Body of pancreas (tissue), 4 donors: ENCODE measurements around the gene APAF1.

Experiments used
- CTCF ChIP-seq, 7 experiments: fragments of 450-650 bp in 4 of 7; fragments of 200-600 bp in 3 of 7; sonication (generic) in 3 of 7; IDR thresholded peaks; one replicate each; pipeline ENCODE4 v1.5.1; 2016 to 2019; ENCODE audit warnings: antibody characterized with exemption in 7 of 7
- POLR2A ChIP-seq, 3 donors: fragments of 450-650 bp; IDR thresholded peaks; one replicate each; pipeline ENCODE4 v1.6.1; 2016; ENCODE audit warnings: antibody characterized with exemption in 3 of 3, mild to moderate bottlenecking in 2 of 3

DNA sequence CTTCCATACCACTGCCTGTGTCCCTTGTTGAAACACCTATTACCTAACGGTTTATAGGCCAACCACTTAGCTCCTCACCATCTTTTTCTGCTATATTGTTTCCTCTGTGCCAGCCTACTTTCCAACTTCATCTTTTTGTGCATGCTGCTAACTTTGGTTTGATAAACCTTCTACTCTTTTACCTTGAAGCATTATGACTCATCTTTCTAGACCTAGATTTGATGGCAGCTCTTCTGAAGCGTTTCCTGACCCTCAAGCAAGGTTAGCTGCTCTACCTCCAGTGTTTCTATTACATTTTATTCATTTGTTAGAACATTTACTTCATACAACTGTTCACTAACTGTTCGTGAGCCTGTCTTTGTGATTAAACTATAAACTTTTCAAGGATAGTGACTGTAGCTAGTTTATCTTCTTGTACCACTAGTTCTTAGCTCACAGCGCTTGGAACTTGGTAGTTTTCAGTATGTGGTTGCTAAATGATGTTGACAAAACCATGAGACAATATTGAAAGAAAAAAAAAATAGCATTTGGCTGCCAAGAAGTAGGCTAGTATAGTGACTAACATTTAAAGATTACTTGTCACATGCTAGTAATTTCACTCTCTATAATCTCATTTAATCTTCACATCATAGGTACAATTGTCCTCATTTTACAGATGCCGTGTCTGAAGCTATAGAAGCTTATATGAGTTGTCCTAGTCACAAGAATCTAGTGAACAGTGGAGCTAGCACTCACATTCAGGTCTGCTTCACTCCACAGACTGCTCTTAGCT is 79.5 kb downstream of the APAF1 start:
- TF ChIP-seq CTCF (IDR thresholded peaks at IDR 0.05) = no peak
- TF ChIP-seq POLR2A (IDR thresholded peaks at IDR 0.05) = no peak
